Stimulated activated naive CD8-positive, alpha-beta T cell treated with anti-CD3 and anti-CD28 coated beads, Interleukin-15, Interleukin-2, amounts not matched to agents 100 ng/mL and 50 ng/mL, for 24 hours (primary cell): ENCODE measurements around the gene FZD2.
"Not testable (repeated sequence)": the region's sequence is repeated elsewhere in the genome, so short reads cannot be mapped to it uniquely, and the experiment has no call there.

Experiments
- H3K27ac Mint-ChIP-seq: one replicate; pipeline ENCODE4 v1.8.0; 2021; ENCODE audit warnings: mild to moderate bottlenecking, mixed read lengths
- H3K27me3 Mint-ChIP-seq: one replicate; pipeline ENCODE4 v1.8.0; 2021; ENCODE audit warnings: mixed read lengths
- H3K36me3 Mint-ChIP-seq: one replicate; pipeline ENCODE4 v1.8.0; 2021; ENCODE audit warnings: low read depth, mixed read lengths
- H3K4me1 Mint-ChIP-seq: one replicate; pipeline ENCODE4 v1.8.0; 2021; ENCODE audit warnings: low read depth, mixed read lengths
- H3K4me3 Mint-ChIP-seq: one replicate; pipeline ENCODE4 v1.8.0; 2021; ENCODE audit warnings: mild to moderate bottlenecking, mixed read lengths
- H3K9me3 Mint-ChIP-seq: one replicate; pipeline ENCODE4 v1.8.0; 2021; ENCODE audit warnings: mixed read lengths

FZD2 gene

GRCh38 chr17:44587339-44587738 is 30.1 kb downstream of the FZD2 start:
- H3K27ac Mint-ChIP-seq = no peak overlapping the region
- H3K4me1 Mint-ChIP-seq = no peaks in the 10 kb centered on the region
- no peaks in the 10 kb centered on the region for H3K36me3 Mint-ChIP-seq
- no peak overlapping the region for H3K4me3 Mint-ChIP-seq
- no peaks in the 10 kb centered on the region for H3K27me3 Mint-ChIP-seq
- H3K9me3 Mint-ChIP-seq = no peaks in the 10 kb centered on the region

GRCh38 chr17:44589316-44590071 is 32.2 kb downstream of the FZD2 start:
- Mint-ChIP-seq H3K36me3 (no peaks in the 10 kb centered on the region), H3K27me3 (no peaks in the 10 kb centered on the region), H3K9me3 (no peaks in the 10 kb centered on the region)

GRCh38 chr17:44590072-44590462 is 32.8 kb downstream of the FZD2 start:
- not testable (repeated sequence) for H3K27me3 Mint-ChIP-seq, H3K9me3 Mint-ChIP-seq, H3K36me3 Mint-ChIP-seq, H3K4me3 Mint-ChIP-seq, H3K4me1 Mint-ChIP-seq, H3K27ac Mint-ChIP-seq

More at GRCh38 chr17:44589316-44590071, 32.2 kb downstream of the FZD2 start:
- no peak overlapping the region for H3K4me3 Mint-ChIP-seq
- H3K4me1 Mint-ChIP-seq = no peaks in the 10 kb centered on the region
- no peak overlapping the region for H3K27ac Mint-ChIP-seq

DNA sequence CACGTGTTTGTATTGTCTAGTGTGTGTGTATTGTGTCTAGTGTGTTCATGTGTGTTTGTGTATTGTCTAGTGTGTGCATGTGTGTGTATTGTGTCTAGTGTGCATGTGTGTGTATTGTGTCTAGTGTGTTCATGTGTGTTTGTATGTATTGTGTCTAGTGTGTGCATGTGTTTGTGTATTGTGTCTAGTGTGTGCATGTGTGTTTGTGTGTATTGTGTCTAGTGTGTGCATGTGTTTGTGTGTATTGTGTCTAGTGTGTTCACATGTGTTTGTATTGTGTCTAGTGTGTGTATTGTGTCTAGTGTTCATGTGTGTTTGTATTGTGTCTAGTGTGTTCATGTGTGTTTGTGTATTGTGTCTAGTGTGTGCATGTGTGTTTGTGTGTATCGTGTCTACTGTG is 33.5 kb downstream of the FZD2 start:
- H3K27me3 Mint-ChIP-seq, H3K4me1 Mint-ChIP-seq, H3K36me3 Mint-ChIP-seq, H3K27ac Mint-ChIP-seq, H3K4me3 Mint-ChIP-seq, H3K9me3 Mint-ChIP-seq: not testable (repeated sequence)

- H3K27ac Mint-ChIP-seq = no peak overlapping the region
- no peaks in the 10 kb centered on the region for H3K36me3 Mint-ChIP-seq
- H3K4me1 Mint-ChIP-seq = no peaks in the 10 kb centered on the region
- peaks cover 1% of the 10 kb centered on the region for H3K27me3 Mint-ChIP-seq
- H3K9me3 Mint-ChIP-seq = no peaks in the 10 kb centered on the region
- H3K4me3 Mint-ChIP-seq = no peak overlapping the region
Observed at GRCh38 chr17:44591206-44591605, 33.9 kb downstream of the FZD2 start.

DNA sequence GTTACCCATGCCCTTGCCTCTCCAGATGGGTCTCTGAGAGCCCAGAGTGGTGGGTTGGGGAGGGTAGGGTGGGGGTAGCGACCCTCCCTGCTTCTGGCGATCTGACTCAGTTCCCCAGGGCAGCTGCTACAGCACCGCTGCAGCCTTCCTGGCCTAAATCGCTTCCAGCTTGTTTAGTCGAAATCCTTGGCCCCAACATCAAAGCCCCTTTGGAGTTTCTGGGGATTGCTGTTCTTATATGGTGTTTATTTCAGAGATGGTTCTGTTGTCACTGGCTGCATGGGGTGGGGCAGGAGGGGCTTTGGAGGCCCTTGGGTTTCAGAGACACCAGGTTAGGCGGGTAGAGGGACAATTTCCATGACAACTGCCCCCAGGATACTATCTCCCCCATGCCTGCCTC is 35.9 kb downstream of the FZD2 start:
- Mint-ChIP-seq H3K27me3 (peaks cover 3% of the 10 kb centered on the region), H3K4me1 (no peaks in the 10 kb centered on the region), H3K4me3 (no peak overlapping the region), H3K36me3 (no peaks in the 10 kb centered on the region), H3K27ac (no peak overlapping the region), H3K9me3 (no peaks in the 10 kb centered on the region)

DNA sequence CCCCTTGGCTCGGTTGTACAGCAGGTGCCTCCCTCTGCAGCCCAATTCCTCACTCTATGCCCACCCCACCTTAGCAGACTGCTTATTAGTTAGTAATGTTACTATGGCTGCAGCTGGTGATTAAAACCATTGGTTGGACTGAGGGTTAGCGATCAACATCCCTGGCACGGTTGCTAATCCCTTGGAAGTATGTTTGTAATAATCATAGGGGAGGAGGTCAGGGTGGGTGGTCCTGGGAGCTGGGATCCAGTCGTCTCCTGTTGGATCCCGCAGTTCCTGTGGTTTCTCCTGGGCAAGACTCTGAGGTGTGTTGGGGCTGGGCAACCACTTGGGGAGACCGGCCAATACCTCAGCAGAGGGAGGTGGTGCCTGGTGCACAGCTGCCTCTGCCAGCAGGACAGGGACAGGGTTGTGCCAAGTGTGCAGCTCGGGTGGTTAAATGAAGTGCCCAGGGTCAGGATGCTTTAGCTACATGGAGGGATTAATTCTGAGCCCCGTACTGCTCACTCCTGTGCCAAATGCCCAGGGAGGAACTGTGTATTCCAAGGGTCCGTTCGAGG is 38.0 kb downstream of the FZD2 start:
- Mint-ChIP-seq H3K9me3 (no peaks in the 10 kb centered on the region), H3K27ac (no peak overlapping the region), H3K36me3 (no peaks in the 10 kb centered on the region), H3K4me3 (no peak overlapping the region), H3K4me1 (no peaks in the 10 kb centered on the region), H3K27me3 (peaks cover 3% of the 10 kb centered on the region)

GRCh38 chr17:44598329-44598728 is 41.0 kb downstream of the FZD2 start:
- Mint-ChIP-seq H3K4me3 (no peak overlapping the region), H3K4me1 (no peaks in the 10 kb centered on the region), H3K27me3 (peaks cover 8% of the 10 kb centered on the region), H3K9me3 (no peaks in the 10 kb centered on the region), H3K27ac (no peak overlapping the region), H3K36me3 (no peaks in the 10 kb centered on the region)

DNA sequence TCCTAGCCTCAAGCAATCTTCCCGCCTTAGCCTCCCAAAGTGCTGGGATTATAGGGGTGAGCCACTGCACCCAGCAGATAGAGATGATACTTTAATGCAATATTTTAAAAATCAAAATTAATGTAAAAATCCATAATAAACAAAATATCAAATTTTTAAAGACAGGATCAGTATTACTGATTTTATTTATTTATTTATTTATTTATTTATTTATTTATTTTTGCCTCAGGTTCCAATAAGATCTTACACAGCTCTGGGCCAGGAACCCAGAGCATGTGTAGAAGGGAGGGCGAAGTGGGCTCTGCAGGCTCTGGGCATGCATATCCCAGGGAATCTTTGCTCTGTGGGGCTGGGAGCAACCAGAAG is 41.6 kb downstream of the FZD2 start:
- Mint-ChIP-seq H3K27ac (no peak overlapping the region), H3K4me3 (no peak overlapping the region), H3K4me1 (no peaks in the 10 kb centered on the region), H3K36me3 (no peaks in the 10 kb centered on the region), H3K9me3 (no peaks in the 10 kb centered on the region), H3K27me3 (peaks cover 8% of the 10 kb centered on the region)

DNA sequence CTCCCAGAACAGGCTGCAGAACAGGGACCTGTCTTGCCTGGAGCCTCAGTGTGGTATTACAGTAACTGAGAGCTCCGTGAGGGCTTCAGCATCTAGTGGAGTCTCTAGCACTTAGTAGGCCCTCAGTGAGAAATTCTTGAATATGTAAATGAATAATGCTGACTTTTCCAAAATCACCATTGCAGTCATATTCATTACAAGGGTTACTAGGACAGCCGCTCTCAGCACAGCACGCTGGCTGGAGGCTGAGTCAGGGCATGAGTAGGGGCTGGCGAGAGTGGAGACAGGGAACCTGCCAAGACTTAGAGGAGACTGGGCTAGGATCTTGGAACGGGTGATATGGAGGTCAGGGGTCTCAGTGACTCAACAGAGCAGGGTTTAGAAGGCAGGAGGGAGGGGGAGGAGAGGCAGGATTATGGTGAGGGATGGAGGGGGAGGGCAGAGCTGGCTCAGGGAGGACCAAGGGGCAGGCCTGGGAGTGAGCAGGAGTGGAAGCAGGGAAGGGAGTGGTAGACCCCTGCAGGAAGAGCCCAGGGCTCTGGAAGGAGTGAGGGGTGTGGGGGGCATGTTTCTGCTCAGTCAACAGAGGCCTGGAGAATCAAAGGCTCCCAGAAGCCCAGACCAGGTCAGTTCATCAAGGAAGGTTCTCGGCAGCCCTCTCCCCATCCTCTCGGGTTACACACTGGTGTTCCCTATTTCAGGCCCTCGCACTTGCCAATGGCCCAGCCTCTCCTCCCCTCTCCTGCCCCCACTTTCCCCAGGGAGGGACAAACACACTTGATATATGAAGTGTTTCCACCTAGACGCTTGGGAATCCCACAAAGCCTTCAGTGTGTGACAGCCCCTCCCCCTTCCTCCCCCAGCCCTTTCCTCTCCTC is 42.3 kb downstream of the FZD2 start:
- H3K27ac Mint-ChIP-seq = no peak overlapping the region
- H3K36me3 Mint-ChIP-seq = no peaks in the 10 kb centered on the region
- H3K4me1 Mint-ChIP-seq = no peaks in the 10 kb centered on the region
- no peaks in the 10 kb centered on the region for H3K9me3 Mint-ChIP-seq
- H3K27me3 Mint-ChIP-seq = peaks cover 8% of the 10 kb centered on the region
- no peak overlapping the region for H3K4me3 Mint-ChIP-seq

DNA sequence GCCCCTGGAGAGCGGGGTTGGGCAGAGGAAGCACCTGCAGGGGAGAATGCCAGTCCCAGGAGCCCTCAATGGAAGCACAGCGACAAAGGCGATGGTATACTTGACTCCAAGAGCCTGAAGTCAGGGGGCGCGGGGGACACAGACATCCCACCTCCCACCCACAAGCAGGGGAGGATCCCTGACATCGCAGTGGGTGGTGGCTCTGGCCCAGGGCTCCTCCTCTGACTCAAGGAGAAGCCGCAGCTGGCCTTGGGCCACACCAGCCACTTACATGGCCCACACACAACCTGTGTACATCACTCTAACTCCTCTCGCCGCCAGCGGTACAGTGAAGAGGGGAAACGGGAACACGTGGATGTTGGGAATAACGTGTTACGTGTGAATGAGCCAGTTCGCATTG is 44.3 kb downstream of the FZD2 start:
- no peak overlapping the region for H3K4me3 Mint-ChIP-seq
- no peak overlapping the region for H3K27ac Mint-ChIP-seq
- peaks cover 9% of the 10 kb centered on the region for H3K27me3 Mint-ChIP-seq
- no peaks in the 10 kb centered on the region for H3K4me1 Mint-ChIP-seq
- no peaks in the 10 kb centered on the region for H3K36me3 Mint-ChIP-seq
- no peaks in the 10 kb centered on the region for H3K9me3 Mint-ChIP-seq

DNA sequence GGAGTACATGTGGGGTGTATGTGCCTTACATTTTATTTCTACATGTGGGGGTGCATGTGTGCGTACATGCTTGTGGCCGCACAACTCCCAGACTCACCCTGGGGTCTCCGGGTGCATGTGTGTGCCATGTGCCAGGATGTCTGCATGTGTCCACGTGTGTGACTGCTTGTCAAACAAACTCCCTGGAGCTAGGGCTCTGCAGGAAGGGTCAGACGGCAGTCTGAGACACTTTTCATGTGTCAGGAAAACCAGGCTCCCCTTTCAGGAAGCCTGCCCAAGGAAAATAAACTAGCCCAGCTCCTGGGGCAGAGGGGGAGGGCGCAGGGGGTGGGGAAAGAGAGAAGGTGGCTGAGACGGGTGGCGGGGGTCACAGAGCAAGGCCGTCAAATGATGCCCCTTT is 44.7 kb downstream of the FZD2 start:
- H3K4me1 Mint-ChIP-seq = no peaks in the 10 kb centered on the region
- H3K27me3 Mint-ChIP-seq = peaks cover 9% of the 10 kb centered on the region
- no peak overlapping the region for H3K4me3 Mint-ChIP-seq
- H3K36me3 Mint-ChIP-seq = no peaks in the 10 kb centered on the region
- H3K27ac Mint-ChIP-seq = no peak overlapping the region
- no peaks in the 10 kb centered on the region for H3K9me3 Mint-ChIP-seq

DNA sequence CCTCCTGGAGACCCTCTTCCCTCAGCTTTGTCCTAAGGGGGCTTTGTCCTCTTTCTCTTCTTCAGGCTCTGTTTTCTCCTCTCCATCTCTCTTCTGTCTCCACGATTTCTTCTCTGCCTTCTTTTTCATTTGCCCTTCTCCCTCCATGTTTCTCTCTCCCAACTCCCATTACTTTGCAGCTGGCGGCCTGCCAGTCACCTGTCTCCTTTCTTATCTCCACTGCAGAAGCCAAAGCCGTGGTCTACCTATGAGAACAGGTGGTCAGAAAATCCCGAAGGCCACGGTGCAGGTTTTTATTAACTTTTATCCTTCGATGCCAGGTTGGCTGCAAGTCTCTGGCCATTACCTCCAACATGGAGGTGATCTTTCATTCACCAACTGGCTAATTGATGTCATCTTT is 45.1 kb downstream of the FZD2 start:
- no peak overlapping the region for H3K4me3 Mint-ChIP-seq
- H3K9me3 Mint-ChIP-seq = no peaks in the 10 kb centered on the region

GRCh38 chr17:44602970-44603369 is 45.7 kb downstream of the FZD2 start:
- no peaks in the 10 kb centered on the region for H3K4me1 Mint-ChIP-seq
- no peaks in the 10 kb centered on the region for H3K36me3 Mint-ChIP-seq
- no peak overlapping the region for H3K4me3 Mint-ChIP-seq
- H3K9me3 Mint-ChIP-seq = no peaks in the 10 kb centered on the region
- H3K27ac Mint-ChIP-seq = no peak overlapping the region
- peaks cover 9% of the 10 kb centered on the region for H3K27me3 Mint-ChIP-seq

More for the DNA sequence above, 45.1 kb downstream of the FZD2 start:
- H3K36me3 Mint-ChIP-seq = no peaks in the 10 kb centered on the region
- H3K27ac Mint-ChIP-seq = no peak overlapping the region
- no peaks in the 10 kb centered on the region for H3K4me1 Mint-ChIP-seq
- H3K27me3 Mint-ChIP-seq = peaks cover 9% of the 10 kb centered on the region

DNA sequence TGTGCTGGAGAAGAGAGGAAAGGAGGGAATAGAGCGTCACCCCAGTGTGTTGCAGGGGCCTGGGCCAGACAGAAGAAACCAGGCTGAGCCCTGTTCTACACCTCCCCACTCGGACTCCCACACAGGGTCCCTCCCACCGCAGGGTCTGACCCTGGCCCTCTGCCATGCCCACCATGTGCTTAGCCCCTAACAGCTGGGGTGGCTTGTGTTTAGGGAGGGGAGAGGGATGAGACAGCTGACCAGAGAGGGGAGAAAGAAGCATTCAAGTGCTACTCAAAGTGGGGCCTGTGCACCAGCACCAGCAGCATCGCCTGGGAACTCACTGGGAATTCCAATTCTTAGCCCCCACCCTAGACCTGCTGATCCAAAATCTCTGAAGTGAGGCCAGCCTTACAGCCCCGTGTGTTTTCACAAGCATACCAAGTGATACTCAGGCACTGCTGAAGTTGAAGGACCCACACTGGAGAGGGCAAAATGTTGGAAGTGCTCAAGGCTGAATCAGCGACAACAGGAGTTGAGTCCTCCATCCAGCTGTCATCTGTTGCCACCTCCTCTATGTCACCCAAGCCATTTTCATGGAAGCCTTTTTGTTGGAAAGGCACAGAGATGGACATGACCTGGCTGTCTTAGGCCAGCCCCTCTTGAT is 47.0 kb downstream of the FZD2 start:
- no peaks in the 10 kb centered on the region for H3K9me3 Mint-ChIP-seq
- H3K4me1 Mint-ChIP-seq = no peaks in the 10 kb centered on the region
- H3K4me3 Mint-ChIP-seq = no peak overlapping the region
- no peaks in the 10 kb centered on the region for H3K36me3 Mint-ChIP-seq
- peaks cover 10% of the 10 kb centered on the region for H3K27me3 Mint-ChIP-seq
- H3K27ac Mint-ChIP-seq = no peak overlapping the region
